Measurements from ENCODE around the gene CLSTN2. TPM values are rescaled to one million over a fixed set of nuclear protein-coding genes. Genes with fewer than 3 reads are reported as not detected.

Gene CLSTN2
- total and polyA plus RNA-seq, 2 of the 8 experiments (the other 6 are each of a cell fraction or from before 2014, with no cell fraction given) = 0.39 to 0.52 TPM

- no peaks in the 10 kb centered on the region for H3K79me2 ChIP-seq (ENCODE audit: control insufficient read depth in 1 of 2, insufficient read depth in 2 of 2, low read length in 2 of 2)
- no peak overlapping the region for H3K4me3 ChIP-seq (ENCODE audit: extremely low read depth in 1 of 4, insufficient read depth in 2 of 4, low read depth in 3 of 4, low read length in 4 of 4)
- H2BK5ac ChIP-seq (ENCODE audit: low read depth, low read length) = no peak overlapping the region
- H3K4me1 ChIP-seq (replicated peaks in 1 of 4; ENCODE audit: control insufficient read depth in 3 of 4, insufficient read depth in 4 of 4, low read length in 3 of 4) = peaks cover 0 to 5% (median 0%) of the 10 kb centered on the region in 4 experiments; a peak in 1 of 7 replicates
- ChIA-PET POLR2A (ENCODE audit: partially characterized antibody) (no interaction called here), CTCF (ENCODE audit: partially characterized antibody) (interaction anchor here (1.5 kb wide), 1 partner anchor 97 kb away, joined by 3 read pairs; no protein-coding TSS in a partner anchor)
- H3K79me1 ChIP-seq (ENCODE audit: low read depth, low read length) = no peaks in the 10 kb centered on the region
- WGBS, 2 experiments (ENCODE audit: extremely low coverage in 1 of 2, insufficient coverage in 1 of 2, insufficient read length in 1 of 2, insufficient replicate concordance in 2 of 2, low coverage in 1 of 2, low lambda C conversion rate in 2 of 2, missing lambda C conversion rate in 1 of 2) = 90% methylated on average over 4 of the region's 4 CpGs; no CpG with 5 or more reads in 1 of the 2 experiments
- TF ChIP-seq CEBPB (IDR thresholded peaks at IDR 0.05; ENCODE audit: low read depth, low read length) = no peak
- H3K9me3 ChIP-seq (ENCODE audit: insufficient read depth in 2 of 2, low read depth in 1 of 2, low read length in 1 of 2) = no peaks in the 10 kb centered on the region
- H3K36me3 ChIP-seq (ENCODE audit: control insufficient read depth in 2 of 4, insufficient read depth in 4 of 4, low read length in 3 of 4) = no peaks in the 10 kb centered on the region
- H3K4ac ChIP-seq (replicated peaks; ENCODE audit: insufficient read length, low read depth, low read length) = no peak overlapping the region
- no peak overlapping the region for H3K18ac ChIP-seq (ENCODE audit: extremely low read depth, low read length)
- no peaks in the 10 kb centered on the region for H3K27me3 ChIP-seq (replicated peaks in 1 of 4; ENCODE audit: control insufficient read depth in 3 of 4, extremely low read depth in 1 of 4, insufficient read depth in 3 of 4, low read length in 3 of 4)
- H3K14ac ChIP-seq (ENCODE audit: insufficient read length) = no peak overlapping the region
- H3K56ac ChIP-seq (replicated peaks; ENCODE audit: insufficient read length, low read depth, low read length) = no peak overlapping the region
- no peak overlapping the region for H3K4me2 ChIP-seq (ENCODE audit: insufficient read depth in 1 of 2, low read depth in 2 of 2, low read length in 2 of 2)
- H4K8ac ChIP-seq (ENCODE audit: extremely low read depth, insufficient read depth, low read length) = no peak overlapping the region
- H2BK12ac ChIP-seq (ENCODE audit: low read depth, low read length) = no peak overlapping the region
- no peak overlapping the region for H2BK15ac ChIP-seq (ENCODE audit: low read length)
- no peak overlapping the region for H3K9ac ChIP-seq (replicated peaks in 1 of 4; ENCODE audit: extremely low read depth in 1 of 4, low read depth in 3 of 4, low read length in 3 of 4)
- no peak overlapping the region for H3K23ac ChIP-seq (ENCODE audit: insufficient read length)
- no peak overlapping the region for H2BK120ac ChIP-seq (replicated peaks; ENCODE audit: low read depth, low read length)
- DNase-seq (ENCODE audit: low read depth in 1 of 2, low spot score in 2 of 2) (no peak), FAIRE-seq (no peak)
- H2AFZ ChIP-seq (ENCODE audit: low read length) = no peak overlapping the region
- no peak overlapping the region for H2AK5ac ChIP-seq (ENCODE audit: low read depth, low read length)
- no peaks in the 10 kb centered on the region for H4K20me1 ChIP-seq (replicated peaks in 1 of 2; ENCODE audit: control insufficient read depth in 1 of 2, insufficient read depth in 2 of 2, low read length in 2 of 2)
- H3K27ac ChIP-seq (ENCODE audit: low read depth, low read length) = no peak overlapping the region
- H3K23me2 ChIP-seq (ENCODE audit: low read depth, low read length) = no peaks in the 10 kb centered on the region
- no peak overlapping the region for H4K91ac ChIP-seq (replicated peaks; ENCODE audit: insufficient read length, low read length)
- H4K5ac ChIP-seq (ENCODE audit: insufficient read length, low read depth, low read length) = no peak overlapping the region
- no peak overlapping the region for H2BK20ac ChIP-seq (ENCODE audit: low read length)
Measured at GRCh38 chr3:140031170-140031569, 96.2 kb downstream of the CLSTN2 start.

Measured in H1 (cell line).